IMR-90 (cell line): ENCODE data around the gene MIA2. TPM values are rescaled to one million over a fixed set of nuclear protein-coding genes. Genes with fewer than 3 reads are reported as not detected.
A peak's percentile ranks its signal among the peaks of the same experiment; 100 is the strongest.

Experiments
- ATAC-seq: fragments of 200-7000 bp; cut with Tn5 transposase; 2 replicates; pipeline ENCODE4 v1.9.1; 2020; ENCODE audit warnings: low read depth, mild to moderate bottlenecking, moderate library complexity
- BruUV-seq: library from RNA; stranded (reverse); fragments of 400-500 nt; replicated peaks from 2 replicates; lab custom pipeline; 2021; lab: Mats Ljungman, UMichigan
- CTCF ChIA-PET: fragments of 300-600 bp; formaldehyde crosslinking; extraction: SDS; loops from one replicate; lab custom pipeline; 2021; ENCODE audit warnings: antibody characterized with exemption; lab: Yijun Ruan, JAX
- POLR2A ChIA-PET: fragments of 300-600 bp; sonication (Branson Sonifier 250); formaldehyde crosslinking; loops from one replicate; lab custom pipeline; 2022; ENCODE audit warnings: antibody characterized with exemption; ENCODE audit not compliant: unreplicated experiment; lab: Charles Lee
- DNase-seq: peaks from one replicate; pipeline ENCODE4 v3.0.0; 2013
- H2AFZ ChIP-seq: replicated peaks from 2 replicates; pipeline ENCODE3; 2013; ENCODE audit warnings: low read length, mild to moderate bottlenecking; ENCODE audit not compliant: poor library complexity
- H2AK5ac ChIP-seq: 2 replicates; pipeline ENCODE4 v1.6.1; 2013; ENCODE audit warnings: low read depth, low read length, inconsistent platforms
- H2AK9ac ChIP-seq: replicated peaks from 2 replicates; pipeline ENCODE3; 2013; ENCODE audit warnings: mild to moderate bottlenecking, low read depth, low read length, moderate library complexity; ENCODE audit not compliant: poor library complexity
- H2BK120ac ChIP-seq: 2 replicates; pipeline ENCODE4 v1.6.1; 2013; ENCODE audit warnings: low read depth, low read length, inconsistent platforms
- H2BK15ac ChIP-seq: 3 replicates; pipeline ENCODE4 v1.6.1; 2013; ENCODE audit warnings: low read depth, low read length, inconsistent platforms
- H2BK20ac ChIP-seq: 2 replicates; pipeline ENCODE4 v1.6.1; 2013; ENCODE audit warnings: low read depth, mild to moderate bottlenecking, inconsistent platforms, low read length, moderate library complexity
- H2BK5ac ChIP-seq: 2 replicates; pipeline ENCODE4 v1.6.1; 2013; ENCODE audit warnings: mild to moderate bottlenecking, low read depth, low read length, inconsistent platforms; ENCODE audit not compliant: poor library complexity, severe bottlenecking
- H3K14ac ChIP-seq: replicated peaks from 2 replicates; pipeline ENCODE4 v1.6.1; 2013; ENCODE audit warnings: low read depth, low read length, inconsistent platforms
- H3K18ac ChIP-seq: 2 replicates; pipeline ENCODE4 v1.6.1; 2013; ENCODE audit warnings: low read depth, low read length, control low read depth
- H3K23ac ChIP-seq: 2 replicates; pipeline ENCODE4 v1.6.1; 2013; ENCODE audit warnings: low read depth, low read length, inconsistent platforms
- H3K27ac ChIP-seq: 2 replicates; pipeline ENCODE4 v1.5.1; 2013; ENCODE audit warnings: mild to moderate bottlenecking, control low read depth, low read length; ENCODE audit not compliant: insufficient read depth
- H3K27me3 ChIP-seq: 2 replicates; pipeline ENCODE4 v1.6.1; 2013; ENCODE audit warnings: low read length; ENCODE audit not compliant: control insufficient read depth, insufficient read depth
- H3K36me3 ChIP-seq: 2 replicates; pipeline ENCODE4 v1.6.1; 2013; ENCODE audit warnings: low read length, mixed read lengths; ENCODE audit not compliant: control insufficient read depth, insufficient read depth
- H3K4ac ChIP-seq: 2 replicates; pipeline ENCODE4 v1.6.1; 2013; ENCODE audit warnings: low read depth, low read length, inconsistent platforms
- H3K4me1 ChIP-seq: 2 replicates; pipeline ENCODE4 v1.6.1; 2013; ENCODE audit warnings: low read length, mixed read lengths; ENCODE audit not compliant: control insufficient read depth, insufficient read depth
- H3K4me2 ChIP-seq: 2 replicates; pipeline ENCODE4 v1.6.1; 2013; ENCODE audit warnings: low read depth, mild to moderate bottlenecking, control low read depth, low read length, moderate library complexity
- H3K4me3 ChIP-seq: 2 replicates; pipeline ENCODE4 v1.5.1; 2013; ENCODE audit warnings: low read depth, mild to moderate bottlenecking, control low read depth, low read length, moderate library complexity; ENCODE audit not compliant: insufficient read depth
- H3K56ac ChIP-seq: 2 replicates; pipeline ENCODE4 v1.6.1; 2013; ENCODE audit warnings: low read length, inconsistent platforms; ENCODE audit not compliant: insufficient read depth; ENCODE audit errors: extremely low read depth
- H3K79me1 ChIP-seq, 2 experiments: 2 replicates each; pipeline ENCODE4 v1.6.1; 2013; ENCODE audit warnings: low read length in 2 of 2, inconsistent platforms in 1 of 2, low read depth in 1 of 2
- H3K9ac ChIP-seq: 2 replicates; pipeline ENCODE4 v1.6.1; 2013; ENCODE audit warnings: low read depth, low read length, control low read depth
- H3K9me1 ChIP-seq: 2 replicates; pipeline ENCODE4 v1.6.1; 2013; ENCODE audit warnings: low read length, inconsistent platforms; ENCODE audit not compliant: insufficient read depth
- H3K9me3 ChIP-seq: 2 replicates; pipeline ENCODE4 v1.6.1; 2013; ENCODE audit warnings: low read length; ENCODE audit not compliant: control insufficient read depth, insufficient read depth
- H4K20me1 ChIP-seq: 2 replicates; pipeline ENCODE4 v1.6.1; 2013; ENCODE audit warnings: low read length, inconsistent platforms; ENCODE audit not compliant: insufficient read depth
- H4K5ac ChIP-seq: 2 replicates; pipeline ENCODE4 v1.6.1; 2013; ENCODE audit warnings: mild to moderate bottlenecking, low read depth, low read length, control low read depth
- H4K8ac ChIP-seq, 2 experiments: 2 replicates each; pipeline ENCODE4 v1.6.1; 2013; ENCODE audit warnings: low read depth in 2 of 2, low read length in 2 of 2, control low read depth in 1 of 2, inconsistent platforms in 1 of 2
- H4K91ac ChIP-seq: 2 replicates; pipeline ENCODE4 v1.6.1; 2013; ENCODE audit warnings: low read depth, low read length, inconsistent platforms; ENCODE audit not compliant: insufficient read depth
- CEBPB ChIP-seq: IDR thresholded peaks from 2 replicates; pipeline ENCODE4 v1.6.1; 2012; ENCODE audit warnings: low read depth, low read length, improper control_type of control experiment
- CTCF ChIP-seq: conservative IDR thresholded peaks from 2 replicates; pipeline ENCODE4 v1.5.1; 2012; ENCODE audit warnings: mild to moderate bottlenecking, low read depth, low read length, improper control_type of control experiment
- NFE2L2 ChIP-seq: fragments of 150-350 bp; IDR thresholded peaks from 2 replicates; pipeline ENCODE4 v1.6.1; 2016; ENCODE audit warnings: low read depth, mild to moderate bottlenecking, low read length
- WGBS, 2 experiments: methylation state at CpG; one replicate each; pipeline versions ENCODE4 v1.1.5 to v1.1.7; 2013; ENCODE audit warnings: missing lambda C conversion rate in 2 of 2; ENCODE audit not compliant: insufficient read length in 1 of 2; ENCODE audit errors: extremely low coverage in 2 of 2; 5-methylcytosine and 5-hydroxymethylcytosine counted together
- dilution Hi-C: fragments of 300-500 bp; cut with HindIII; formaldehyde crosslinking; loops from one replicate; pipeline ENCODE4 v1.14.3; 2018; ENCODE audit warnings: low sequenced_read_pairs; ENCODE audit not compliant: unreplicated experiment
- in situ Hi-C: fragments of 300-500 bp; cut with MboI; formaldehyde crosslinking; loops from 3 replicates; pipeline ENCODE4 v1.14.3; 2019; ENCODE audit warnings: low sequenced_read_pairs, inconsistent platforms, mixed read lengths
- intact Hi-C: fragments of 100-400 bp; cut with micrococcal nuclease; formaldehyde crosslinking; loops from 2 replicates; pipeline ENCODE4 v1.10.0; 2022
- polyA plus RNA-seq, 3 experiments: library from polyadenylated mRNA; depleted of rRNA; stranded (reverse); fragments of >200 nt; gene quantifications; 2 replicates each; pipeline ENCODE4 v1.2.3, GENCODE V29; 2012; ENCODE audit warnings: low replicate concordance in 1 of 3
- total RNA-seq: library from RNA; depleted of rRNA; stranded (reverse); fragments of >200 nt; gene quantifications from 2 replicates; pipeline ENCODE4 v1.2.3, GENCODE V29; 2012
- TF ChIP-seq, protein P1 (sequence below): fragments of 150-350 bp; IDR thresholded peaks from 2 replicates; pipeline ENCODE4 v1.6.1; 2017; ENCODE audit warnings: mild to moderate bottlenecking, antibody characterized with exemption, low read length, low read depth

The MIA2 gene
- total and polyA plus RNA-seq, 2 of the 4 experiments (the other 2 are of a cell fraction): 3.9 to 6.8 TPM

DNA sequence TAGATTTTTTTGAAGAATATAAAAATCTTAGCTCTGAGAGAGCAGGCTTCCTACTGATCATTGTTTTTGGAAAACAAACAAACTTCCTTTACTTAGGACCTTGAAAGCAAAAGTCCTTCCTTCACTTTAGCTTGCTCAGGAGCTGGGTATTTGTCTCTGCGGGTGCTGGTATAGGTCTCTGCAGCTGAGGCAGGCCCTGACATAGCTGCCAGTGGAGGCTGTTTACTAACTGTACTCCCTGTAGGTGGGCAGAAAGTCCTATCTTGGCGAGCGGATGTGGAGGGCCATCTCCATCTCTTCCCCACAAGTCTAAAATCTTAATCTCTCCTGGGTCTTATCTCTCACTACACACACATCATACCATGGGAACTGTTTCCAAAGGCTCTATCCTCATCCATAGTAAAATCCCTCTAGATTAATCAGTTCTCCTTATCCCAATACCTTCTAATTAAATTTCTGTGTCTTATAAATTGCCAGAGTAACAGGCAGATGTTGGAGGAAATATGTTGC lies 4.1 kb upstream of the MIA2 start:
- H4K91ac ChIP-seq: no peak overlapping the region
- no peaks in the 10 kb centered on the region for H3K9me3 ChIP-seq
- no peak for TF ChIP-seq CTCF
- TF ChIP-seq NFE2L2: no peak
- TF ChIP-seq CEBPB: no peak
- TF ChIP-seq, protein P1, sequence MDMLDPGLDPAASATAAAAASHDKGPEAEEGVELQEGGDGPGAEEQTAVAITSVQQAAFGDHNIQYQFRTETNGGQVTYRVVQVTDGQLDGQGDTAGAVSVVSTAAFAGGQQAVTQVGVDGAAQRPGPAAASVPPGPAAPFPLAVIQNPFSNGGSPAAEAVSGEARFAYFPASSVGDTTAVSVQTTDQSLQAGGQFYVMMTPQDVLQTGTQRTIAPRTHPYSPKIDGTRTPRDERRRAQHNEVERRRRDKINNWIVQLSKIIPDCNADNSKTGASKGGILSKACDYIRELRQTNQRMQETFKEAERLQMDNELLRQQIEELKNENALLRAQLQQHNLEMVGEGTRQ: no peak
- H2BK5ac ChIP-seq: no peak overlapping the region
- H3K36me3 ChIP-seq: no peaks in the 10 kb centered on the region
- no peak overlapping the region for H3K27ac ChIP-seq
- no peak overlapping the region for H2AK9ac ChIP-seq
- H2AK5ac ChIP-seq: no peak overlapping the region
- H2BK15ac ChIP-seq: no peak overlapping the region
- peaks cover 1% of the 10 kb centered on the region; the same call in 1 of the 2 replicates for H3K4me1 ChIP-seq
- H2AFZ ChIP-seq: peak overlapping the region; percentile 21
- no CpG with 5 or more reads among the region's 3 CpGs for WGBS, 2 experiments
- no peak overlapping the region for H3K56ac ChIP-seq
- ATAC-seq (no peak), DNase-seq (no peak)
- H2BK120ac ChIP-seq: no peak overlapping the region
- H2BK20ac ChIP-seq: no peak overlapping the region
- no peak overlapping the region for H3K23ac ChIP-seq
- H3K79me1 ChIP-seq: no peaks in the 10 kb centered on the region
- no peaks in the 10 kb centered on the region for H3K27me3 ChIP-seq
- no peaks in the 10 kb centered on the region for H4K20me1 ChIP-seq
- no peak overlapping the region for H4K5ac ChIP-seq
- no TSS peak for BruUV-seq
- H3K9me1 ChIP-seq: no peaks in the 10 kb centered on the region
- H3K18ac ChIP-seq: no peak overlapping the region
- H3K4me3 ChIP-seq: no peak overlapping the region
- intact Hi-C loops: no loop called here
- ChIA-PET POLR2A (no interaction called here), CTCF (no interaction called here)
- no peak overlapping the region for H4K8ac ChIP-seq
- H3K4ac ChIP-seq: no peak overlapping the region
- no peak overlapping the region for H3K14ac ChIP-seq
- no peak overlapping the region for H3K4me2 ChIP-seq
- H3K9ac ChIP-seq: no peak overlapping the region
- in situ Hi-C loops: no loop called here
- dilution Hi-C loops: no loop called here
